Epithelial cell of esophagus (primary cell): ENCODE data around the gene MCTP1.

Experiments used
- DNase-seq: peaks from one replicate; pipeline ENCODE4 v3.0.0; 2010; ENCODE audit warnings: low read depth
- H3K4me3 ChIP-seq: 2 replicates; pipeline ENCODE4 v1.5.1; 2011; ENCODE audit warnings: mild to moderate bottlenecking, low read length, control low read depth
- TF ChIP-seq, protein P1 (sequence below): IDR thresholded peaks from 2 replicates; pipeline ENCODE4 v1.5.1; 2011; ENCODE audit warnings: low read depth, mild to moderate bottlenecking, low read length, control low read depth, inconsistent platforms; ENCODE audit not compliant: insufficient read depth; ENCODE audit errors: missing control alignments

MCTP1 gene

GRCh38 chr5:94660506-94660905, 624.4 kb downstream of the MCTP1 start:
- TF ChIP-seq, protein P1, sequence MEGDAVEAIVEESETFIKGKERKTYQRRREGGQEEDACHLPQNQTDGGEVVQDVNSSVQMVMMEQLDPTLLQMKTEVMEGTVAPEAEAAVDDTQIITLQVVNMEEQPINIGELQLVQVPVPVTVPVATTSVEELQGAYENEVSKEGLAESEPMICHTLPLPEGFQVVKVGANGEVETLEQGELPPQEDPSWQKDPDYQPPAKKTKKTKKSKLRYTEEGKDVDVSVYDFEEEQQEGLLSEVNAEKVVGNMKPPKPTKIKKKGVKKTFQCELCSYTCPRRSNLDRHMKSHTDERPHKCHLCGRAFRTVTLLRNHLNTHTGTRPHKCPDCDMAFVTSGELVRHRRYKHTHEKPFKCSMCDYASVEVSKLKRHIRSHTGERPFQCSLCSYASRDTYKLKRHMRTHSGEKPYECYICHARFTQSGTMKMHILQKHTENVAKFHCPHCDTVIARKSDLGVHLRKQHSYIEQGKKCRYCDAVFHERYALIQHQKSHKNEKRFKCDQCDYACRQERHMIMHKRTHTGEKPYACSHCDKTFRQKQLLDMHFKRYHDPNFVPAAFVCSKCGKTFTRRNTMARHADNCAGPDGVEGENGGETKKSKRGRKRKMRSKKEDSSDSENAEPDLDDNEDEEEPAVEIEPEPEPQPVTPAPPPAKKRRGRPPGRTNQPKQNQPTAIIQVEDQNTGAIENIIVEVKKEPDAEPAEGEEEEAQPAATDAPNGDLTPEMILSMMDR: no peak
- no peak overlapping the region for H3K4me3 ChIP-seq
- no peak for DNase-seq

DNA sequence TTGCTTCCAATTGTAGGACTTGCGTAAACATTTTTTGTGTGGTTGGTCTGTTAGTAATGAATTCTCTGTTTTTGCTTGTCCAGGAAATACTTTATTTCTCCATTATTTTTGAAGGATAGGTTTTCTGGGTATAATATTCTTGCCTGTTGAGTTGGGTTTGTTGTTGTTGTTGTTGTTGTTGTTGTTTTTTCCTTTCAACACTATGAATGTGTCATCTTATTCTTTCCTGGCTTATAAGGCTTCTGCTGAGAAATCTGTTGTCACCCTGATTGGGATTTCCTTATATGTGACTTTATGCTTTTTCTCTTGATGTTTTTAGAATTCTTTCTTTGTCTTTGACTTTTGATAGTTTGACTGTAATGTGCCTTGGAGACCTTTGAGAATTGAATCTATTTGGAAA, 626.6 kb downstream of the MCTP1 start:
- no peak for DNase-seq
- no peak overlapping the region for H3K4me3 ChIP-seq
- TF ChIP-seq, protein P1: no peak
